ENCODE data around the gene CCDC92B. TPM values are rescaled to one million over a fixed set of nuclear protein-coding genes. Genes with fewer than 3 reads are reported as not detected.

Gene CCDC92B
- total and polyA plus RNA-seq, 2 of the 13 experiments (the other 11 are each of a cell fraction or from before 2014, with no cell fraction given) = not detected

GRCh38 chr17:2707721-2708584 lies 41.5 kb downstream of the CCDC92B start (continued):
- TF ChIP-seq IKZF5 (CRISPR knock-in tag; IDR thresholded peaks at IDR 0.05) (no peak), BCL6 (CRISPR knock-in tag; IDR thresholded peaks at IDR 0.05) (0 out of 2 replicates have a peak, but pooled peaks have one; percentile 4), RAD21 (CRISPR knock-in tag; IDR thresholded peaks at IDR 0.05) (0 out of 2 replicates have a peak, but pooled peaks have one; percentile 46), ZNF160 (CRISPR knock-in tag; IDR thresholded peaks at IDR 0.05) (no peak), CTCF (CRISPR knock-in tag; IDR thresholded peaks at IDR 0.05) (peak; percentile 86)

GRCh38 chr17:2706911-2707510 lies 42.4 kb downstream of the CCDC92B start:
- Histone ChIP-seq H3K4me3 (replicated peaks in 1 of 3; ENCODE audit: insufficient read depth in 1 of 3, low read depth in 2 of 3, low read length in 3 of 3) (no peak overlapping the region), H3K4me1 (ENCODE audit: insufficient read depth, low read length) (peaks cover 60% of the 10 kb centered on the region), H2AFZ (ENCODE audit: low read length) (no peak overlapping the region), H3K36me3 (replicated peaks in 1 of 2; ENCODE audit: control insufficient read depth in 1 of 2, insufficient read depth in 2 of 2, low read length in 2 of 2) (peaks cover 16 to 41% of the 10 kb centered on the region in 2 experiments), H3K79me2 (ENCODE audit: insufficient read depth, low read length) (peaks cover 65% of the 10 kb centered on the region), H3K9ac (ENCODE audit: insufficient read depth, low read depth, low read length) (no peak overlapping the region), H3K27ac (ENCODE audit: extremely low read length, insufficient read depth, low read length) (no peak overlapping the region), H3K9me3 (ENCODE audit: low read length) (no peaks in the 10 kb centered on the region), H3K4me2 (ENCODE audit: low read depth, low read length) (no peak overlapping the region), H3K27me3 (ENCODE audit: control insufficient read depth in 1 of 2, insufficient read depth in 2 of 2, low read length in 2 of 2) (no peaks in the 10 kb centered on the region; a peak in 1 of 5 replicates), H4K20me1 (ENCODE audit: insufficient read depth, low read length) (peaks cover 55% of the 10 kb centered on the region)
- no peak for FAIRE-seq
- 96% methylated on average over 9 of the region's 21 CpGs for WGBS (ENCODE audit: low lambda C conversion rate)
- TF ChIP-seq ATF6 (CRISPR knock-in tag; conservative IDR thresholded peaks at IDR 0.05) (no peak), E2F5 (CRISPR knock-in tag; conservative IDR thresholded peaks at IDR 0.05) (no peak), ZNF567 (CRISPR knock-in tag; IDR thresholded peaks at IDR 0.05; ENCODE audit: borderline replicate concordance) (no peak), NR2C2 (CRISPR knock-in tag; IDR thresholded peaks at IDR 0.05; ENCODE audit: borderline replicate concordance) (0 out of 2 replicates have a peak, but pooled peaks have one; percentile 0), LCORL (IDR thresholded peaks at IDR 0.05) (no peak), LCORL (CRISPR knock-in tag; IDR thresholded peaks at IDR 0.05) (no peak)
- ChIA-PET POLR2A (no interaction called here), CTCF (ENCODE audit: low intra/inter-chr PET ratio, low total read pairs) (no interaction called here)
- DNase-seq (ENCODE audit: low spot score) = no peak
- BruUV-seq (replicated peaks) = no TSS peak
- in situ Hi-C loops (cut with HindIII; ENCODE audit: extremely low pct_ligation_motif_present, low pct_unique_long_range_greater_than_20kb) (no loop called here), intact Hi-C loops (cut with micrococcal nuclease; ENCODE audit: unreplicated experiment) (no loop called here)
- no peak for ATAC-seq
